Gastroesophageal sphincter (tissue), 3 donors: Measurements from ENCODE around the gene KCNF1.

Experiments
- POLR2A ChIP-seq, 2 donors: fragments of 450-650 bp; IDR thresholded peaks; one replicate each; pipeline ENCODE4 v1.6.1; 2017; ENCODE audit warnings: antibody characterized with exemption in 2 of 2, mild to moderate bottlenecking in 2 of 2, moderate library complexity in 1 of 2
- TF ChIP-seq, protein P1 (sequence below), 4 experiments: fragments of 200-600 bp in 2 of 4; fragments of 450-650 bp in 2 of 4; sonication (generic) in 1 of 4; IDR thresholded peaks; one replicate each; pipeline ENCODE4 v1.5.1; 2017 to 2019; ENCODE audit warnings: antibody characterized with exemption in 4 of 4, mild to moderate bottlenecking in 2 of 4, moderate library complexity in 2 of 4

DNA sequence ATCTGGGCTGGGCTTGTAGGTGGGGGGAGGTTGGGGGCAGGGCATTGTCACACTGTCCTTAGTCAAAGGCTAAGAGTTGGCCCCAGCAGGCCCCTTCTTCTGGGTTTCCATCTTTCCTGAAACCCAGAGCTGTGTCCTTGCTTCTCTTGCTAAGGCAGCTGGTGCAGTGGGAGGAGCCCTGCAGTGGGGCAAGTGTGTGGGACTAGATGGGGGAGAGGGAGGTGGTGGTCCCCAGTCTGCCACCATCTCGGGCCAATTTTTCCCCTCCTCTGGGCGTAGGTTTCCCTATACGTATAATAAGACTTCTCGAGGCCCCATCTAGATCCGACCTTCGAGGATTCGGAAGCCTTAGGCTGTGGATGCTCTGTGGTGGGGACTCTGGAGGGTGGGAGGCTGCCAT lies 3.5 kb downstream of the KCNF1 start:
- TF ChIP-seq, protein P1, sequence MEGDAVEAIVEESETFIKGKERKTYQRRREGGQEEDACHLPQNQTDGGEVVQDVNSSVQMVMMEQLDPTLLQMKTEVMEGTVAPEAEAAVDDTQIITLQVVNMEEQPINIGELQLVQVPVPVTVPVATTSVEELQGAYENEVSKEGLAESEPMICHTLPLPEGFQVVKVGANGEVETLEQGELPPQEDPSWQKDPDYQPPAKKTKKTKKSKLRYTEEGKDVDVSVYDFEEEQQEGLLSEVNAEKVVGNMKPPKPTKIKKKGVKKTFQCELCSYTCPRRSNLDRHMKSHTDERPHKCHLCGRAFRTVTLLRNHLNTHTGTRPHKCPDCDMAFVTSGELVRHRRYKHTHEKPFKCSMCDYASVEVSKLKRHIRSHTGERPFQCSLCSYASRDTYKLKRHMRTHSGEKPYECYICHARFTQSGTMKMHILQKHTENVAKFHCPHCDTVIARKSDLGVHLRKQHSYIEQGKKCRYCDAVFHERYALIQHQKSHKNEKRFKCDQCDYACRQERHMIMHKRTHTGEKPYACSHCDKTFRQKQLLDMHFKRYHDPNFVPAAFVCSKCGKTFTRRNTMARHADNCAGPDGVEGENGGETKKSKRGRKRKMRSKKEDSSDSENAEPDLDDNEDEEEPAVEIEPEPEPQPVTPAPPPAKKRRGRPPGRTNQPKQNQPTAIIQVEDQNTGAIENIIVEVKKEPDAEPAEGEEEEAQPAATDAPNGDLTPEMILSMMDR (IDR thresholded peaks at IDR 0.05): no peak
- TF ChIP-seq POLR2A (IDR thresholded peaks at IDR 0.05): no peak
